OCI-LY7 (cell line): ENCODE data around the gene MAEA. TPM values are rescaled to one million over a fixed set of nuclear protein-coding genes. Genes with fewer than 3 reads are reported as not detected.

ENCODE experiments used
- BruUV-seq: library from RNA; stranded (reverse); fragments of 400-500 nt; replicated peaks from 2 replicates; lab custom pipeline; 2021; lab: Mats Ljungman, UMichigan
- CTCF ChIA-PET: fragments of 300-600 bp; sonication (Branson Sonifier 250); formaldehyde crosslinking; loops from one replicate; lab custom pipeline; 2022; ENCODE audit warnings: antibody characterized with exemption; ENCODE audit not compliant: unreplicated experiment; lab: Charles Lee
- POLR2A ChIA-PET: fragments of 300-600 bp; sonication (Branson Sonifier 250); formaldehyde crosslinking; loops from one replicate; lab custom pipeline; 2022; ENCODE audit warnings: antibody characterized with exemption; lab: Charles Lee
- DNase-seq: peaks from one replicate; pipeline ENCODE4 v3.0.0-alpha.2; 2015; ENCODE audit warnings: low spot score
- H2AFZ ChIP-seq: fragments of 200-600 bp; sonication (generic), shearing (Covaris generic); 2 replicates; pipeline ENCODE4 v1.6.1; 2014; ENCODE audit warnings: mild to moderate bottlenecking, antibody characterized with exemption, low read length, moderate library complexity
- H3K27ac ChIP-seq: fragments of 200-600 bp; sonication (generic); 2 replicates; pipeline ENCODE4 v1.5.1; 2014; ENCODE audit warnings: mixed run types, low read depth, mild to moderate bottlenecking, moderate library complexity, low read length, inconsistent platforms; ENCODE audit not compliant: poor library complexity, severe bottlenecking
- H3K36me3 ChIP-seq: fragments of 200-600 bp; sonication (generic); 2 replicates; pipeline ENCODE4 v1.6.1; 2014; ENCODE audit warnings: mild to moderate bottlenecking, antibody characterized with exemption, low read length, moderate library complexity, mixed read lengths; ENCODE audit not compliant: insufficient read depth
- H3K4me1 ChIP-seq: fragments of 200-600 bp; sonication (generic); 2 replicates; pipeline ENCODE4 v1.5.1; 2014; ENCODE audit warnings: mild to moderate bottlenecking, low read length; ENCODE audit not compliant: insufficient read depth, poor library complexity, severe bottlenecking
- H3K4me2 ChIP-seq: fragments of 200-600 bp; sonication (generic); 2 replicates; pipeline ENCODE4 v1.6.1; 2014; ENCODE audit warnings: mild to moderate bottlenecking, low read length
- H3K4me3 ChIP-seq: fragments of 200-600 bp; sonication (generic); 2 replicates; pipeline ENCODE4 v1.5.1; 2014; ENCODE audit warnings: mild to moderate bottlenecking, low read depth, low read length; ENCODE audit not compliant: poor library complexity, severe bottlenecking
- H3K79me2 ChIP-seq: fragments of 200-600 bp; sonication (generic); 2 replicates; pipeline ENCODE4 v1.6.1; 2016; ENCODE audit warnings: low read depth, mild to moderate bottlenecking, low read length, moderate library complexity, mixed read lengths; ENCODE audit not compliant: insufficient read depth
- H3K9me2 ChIP-seq: fragments of 200-600 bp; sonication (generic); 2 replicates; pipeline ENCODE4 v1.6.1; 2016; ENCODE audit warnings: mild to moderate bottlenecking, low read length, mixed read lengths; ENCODE audit not compliant: insufficient read depth
- H3K9me3 ChIP-seq: fragments of 200-600 bp; sonication (generic); 2 replicates; pipeline ENCODE4 v1.6.1; 2014; ENCODE audit warnings: mild to moderate bottlenecking, mixed run types, low read length, mixed read lengths
- H4K20me1 ChIP-seq: fragments of 200-600 bp; sonication (generic); 2 replicates; pipeline ENCODE4 v1.6.1; 2014; ENCODE audit warnings: mild to moderate bottlenecking, antibody characterized with exemption, low read length, moderate library complexity, mixed read lengths; ENCODE audit not compliant: insufficient read depth
- CTCF ChIP-seq: fragments of 200-600 bp; sonication (generic); conservative IDR thresholded peaks from 2 replicates; pipeline ENCODE4 v1.5.1; 2014; ENCODE audit warnings: mild to moderate bottlenecking, antibody characterized with exemption, low read length, moderate library complexity, mixed read lengths
- EZH2phosphoT487 ChIP-seq: fragments of 200-600 bp; sonication (generic); IDR thresholded peaks from 2 replicates; pipeline ENCODE4 v1.6.1; 2018; ENCODE audit warnings: low read depth, borderline replicate concordance, mild to moderate bottlenecking, mixed run types, antibody characterized with exemption, low read length, moderate library complexity, mixed read lengths
- intact Hi-C: fragments of 100-400 bp; cut with micrococcal nuclease; formaldehyde crosslinking; loops from one replicate; pipeline ENCODE4 v1.10.0; 2022; ENCODE audit not compliant: unreplicated experiment
- total RNA-seq, 2 experiments: library from RNA; depleted of rRNA in 1 of 2; stranded (reverse); fragments of >200 nt in 1 of 2; shearing (Covaris generic) in 1 of 2; gene quantifications; 2 replicates each; pipeline ENCODE4 v1.2.3, GENCODE V29; 2014 to 2022

Gene MAEA
- total RNA-seq, 2 experiments from 2014 or later: 53.2 to 59.3 TPM

- Histone ChIP-seq H3K9me3 (no peaks in the 10 kb centered on the region), H3K27ac (no peak overlapping the region), H3K4me2 (no peak overlapping the region), H3K4me3 (no peak overlapping the region), H3K36me3 (no peaks in the 10 kb centered on the region), H3K4me1 (no peaks in the 10 kb centered on the region), H3K9me2 (no peaks in the 10 kb centered on the region), H2AFZ (no peak overlapping the region), H4K20me1 (no peaks in the 10 kb centered on the region), H3K79me2 (no peaks in the 10 kb centered on the region)
- no peak for DNase-seq
- intact Hi-C loops: no loop called here
- BruUV-seq: no TSS peak
- CTCF ChIA-PET: no interaction called here
- no peak for TF ChIP-seq EZH2phosphoT487
- no peak for TF ChIP-seq CTCF
- POLR2A ChIA-PET: no interaction called here
These were observed 10.4 kb upstream of the MAEA start for GRCh38 chr4:1279253-1279652.

GRCh38 chr4:1283711-1284110 lies 6.0 kb upstream of the MAEA start:
- Histone ChIP-seq H3K4me1 (peaks cover 5% of the 10 kb centered on the region), H2AFZ (no peak overlapping the region), H3K27ac (no peak overlapping the region), H3K36me3 (no peaks in the 10 kb centered on the region), H3K4me3 (no peak overlapping the region), H3K9me2 (no peaks in the 10 kb centered on the region), H3K4me2 (no peak overlapping the region), H3K9me3 (peaks cover 10% of the 10 kb centered on the region; the same call in 1 of the 2 replicates), H4K20me1 (no peaks in the 10 kb centered on the region), H3K79me2 (no peaks in the 10 kb centered on the region)
- intact Hi-C loops: no loop called here
- ChIA-PET POLR2A (interaction anchor here (0.6 kb wide), 1 partner anchor 711 kb away, joined by 3 read pairs; no protein-coding TSS in a partner anchor), CTCF (no interaction called here)
- no TSS peak for BruUV-seq
- no peak for DNase-seq
- TF ChIP-seq CTCF: no peak
- no peak for TF ChIP-seq EZH2phosphoT487

- no peak for TF ChIP-seq EZH2phosphoT487
- no peak for TF ChIP-seq CTCF
- CTCF ChIA-PET: no interaction called here
These were observed 4.4 kb upstream of the MAEA start for GRCh38 chr4:1285151-1285789.

More at GRCh38 chr4:1285151-1285789, 4.4 kb upstream of the MAEA start:
- Histone ChIP-seq H2AFZ (no peak overlapping the region), H3K4me1 (peaks cover 10% of the 10 kb centered on the region), H3K4me3 (no peak overlapping the region), H3K9me3 (peaks cover 10% of the 10 kb centered on the region; the same call in 1 of the 2 replicates), H4K20me1 (no peaks in the 10 kb centered on the region), H3K27ac (no peak overlapping the region), H3K4me2 (no peak overlapping the region), H3K36me3 (no peaks in the 10 kb centered on the region), H3K79me2 (peaks cover 3% of the 10 kb centered on the region; the same call in 1 of the 2 replicates), H3K9me2 (no peaks in the 10 kb centered on the region)
- intact Hi-C loops: no loop called here
- no TSS peak for BruUV-seq
- no peak for DNase-seq
- POLR2A ChIA-PET: no interaction called here
